Loucy (cell line): ENCODE data around the gene FRS2.
A peak's percentile ranks its signal among the peaks of the same experiment; 100 is the strongest.

Source experiments
- EZH2phosphoT487 ChIP-seq: fragments of 200-600 bp; IDR thresholded peaks from 2 replicates; pipeline ENCODE4 v1.6.1; 2018; ENCODE audit warnings: antibody characterized with exemption, mild to moderate bottlenecking, moderate library complexity, borderline replicate concordance
- TF ChIP-seq, protein P1 (sequence below): fragments of 200-600 bp; sonication (generic); conservative IDR thresholded peaks from 2 replicates; pipeline ENCODE4 v1.5.1; 2014; ENCODE audit warnings: mild to moderate bottlenecking, antibody characterized with exemption, low read length

DNA sequence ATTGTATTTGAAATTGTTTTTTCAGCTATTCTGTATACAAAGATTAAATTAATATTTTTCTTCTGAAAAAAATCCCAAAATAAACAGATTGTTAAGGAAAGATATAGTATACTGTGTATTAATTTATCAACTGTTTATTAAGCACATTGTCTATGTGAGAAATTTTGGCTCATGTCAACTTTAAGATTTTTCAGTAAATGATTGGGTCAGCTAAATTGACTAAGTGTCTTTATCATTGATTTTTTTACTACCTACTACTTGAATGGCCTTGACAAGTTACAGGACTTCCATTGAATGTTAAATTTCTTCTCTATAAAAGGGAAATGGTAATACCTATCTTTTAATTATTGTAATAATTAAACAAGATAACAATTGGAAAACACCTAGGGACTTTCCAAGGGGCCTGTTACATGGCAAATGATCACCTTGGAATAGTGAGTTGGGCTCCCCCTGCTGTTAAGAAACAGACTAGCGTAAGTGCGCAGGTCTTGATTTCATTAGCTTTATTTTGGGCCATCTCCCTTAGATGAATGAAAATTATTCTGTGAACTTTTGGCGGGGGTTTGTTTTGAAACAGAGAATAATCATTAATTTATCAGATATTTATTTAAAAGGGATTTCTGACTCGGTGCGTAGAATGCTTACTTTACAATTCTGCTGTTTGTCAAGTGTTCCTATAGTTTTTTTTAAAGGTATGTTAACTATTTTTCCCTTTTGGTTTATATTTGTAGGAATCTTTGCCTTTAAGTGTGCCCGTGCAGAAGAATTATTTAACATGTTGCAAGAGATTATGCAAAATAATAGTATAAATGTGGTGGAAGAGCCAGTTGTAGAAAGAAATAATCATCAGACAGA, 100.6 kb downstream of the FRS2 start:
- TF ChIP-seq, protein P1, sequence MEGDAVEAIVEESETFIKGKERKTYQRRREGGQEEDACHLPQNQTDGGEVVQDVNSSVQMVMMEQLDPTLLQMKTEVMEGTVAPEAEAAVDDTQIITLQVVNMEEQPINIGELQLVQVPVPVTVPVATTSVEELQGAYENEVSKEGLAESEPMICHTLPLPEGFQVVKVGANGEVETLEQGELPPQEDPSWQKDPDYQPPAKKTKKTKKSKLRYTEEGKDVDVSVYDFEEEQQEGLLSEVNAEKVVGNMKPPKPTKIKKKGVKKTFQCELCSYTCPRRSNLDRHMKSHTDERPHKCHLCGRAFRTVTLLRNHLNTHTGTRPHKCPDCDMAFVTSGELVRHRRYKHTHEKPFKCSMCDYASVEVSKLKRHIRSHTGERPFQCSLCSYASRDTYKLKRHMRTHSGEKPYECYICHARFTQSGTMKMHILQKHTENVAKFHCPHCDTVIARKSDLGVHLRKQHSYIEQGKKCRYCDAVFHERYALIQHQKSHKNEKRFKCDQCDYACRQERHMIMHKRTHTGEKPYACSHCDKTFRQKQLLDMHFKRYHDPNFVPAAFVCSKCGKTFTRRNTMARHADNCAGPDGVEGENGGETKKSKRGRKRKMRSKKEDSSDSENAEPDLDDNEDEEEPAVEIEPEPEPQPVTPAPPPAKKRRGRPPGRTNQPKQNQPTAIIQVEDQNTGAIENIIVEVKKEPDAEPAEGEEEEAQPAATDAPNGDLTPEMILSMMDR: peak; percentile 85
- no peak for TF ChIP-seq EZH2phosphoT487
